Breast epithelium (tissue), 3 donors: ENCODE data around the gene BCAS2.

Source experiments
- CTCF ChIP-seq, 3 donors: fragments of 450-650 bp; IDR thresholded peaks; one replicate each; pipeline ENCODE4 v1.5.1; 2016 to 2017; ENCODE audit warnings: antibody characterized with exemption in 3 of 3, mild to moderate bottlenecking in 3 of 3, moderate library complexity in 3 of 3
- POLR2A ChIP-seq: fragments of 450-650 bp; IDR thresholded peaks from one replicate; pipeline ENCODE4 v1.6.1; 2016; ENCODE audit warnings: antibody characterized with exemption, mild to moderate bottlenecking, moderate library complexity
- POLR2AphosphoS5 ChIP-seq, 3 donors: sonication (generic); formaldehyde crosslinking; IDR thresholded peaks; one replicate each; pipeline ENCODE4 v1.6.1; 2017; ENCODE audit warnings: antibody characterized with exemption in 3 of 3

GRCh38 chr1:114550336-114550735 is 31.1 kb downstream of the BCAS2 start:
- TF ChIP-seq POLR2A (no peak), POLR2AphosphoS5 (IDR thresholded peaks at IDR 0.05) (no peak), CTCF (IDR thresholded peaks at IDR 0.05) (no peak)
